ENCODE results near the gene AAMDC.

The AAMDC gene

DNA sequence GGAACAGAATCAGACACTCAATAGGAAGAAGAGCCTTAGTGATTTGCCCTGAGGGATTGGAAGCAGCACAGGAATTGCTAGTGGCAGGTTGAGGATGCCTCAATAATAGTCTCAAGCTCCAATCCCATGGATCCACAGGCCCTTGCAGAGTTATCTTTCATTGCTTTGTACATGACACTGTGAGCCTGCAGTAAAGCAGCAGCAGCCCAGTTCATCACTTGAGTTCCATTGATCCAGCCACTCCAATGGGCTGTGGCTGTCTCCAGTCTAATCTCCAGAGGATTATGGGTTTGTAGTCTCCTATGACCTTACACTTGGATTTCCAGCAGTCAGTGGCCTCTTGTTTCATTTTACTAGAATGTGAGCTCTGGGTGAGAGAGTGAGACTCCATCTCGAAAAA is 45.4 kb downstream of the AAMDC start:
- Histone ChIP-seq H3K79me2 (ENCODE audit: control insufficient read depth, insufficient read depth, low read length) (no peaks in the 10 kb centered on the region), H3K27ac (ENCODE audit: low read depth, low read length) (no peak overlapping the region), H2BK5ac (ENCODE audit: low read length) (no peak overlapping the region), H3K4ac (ENCODE audit: low read depth, low read length) (no peak overlapping the region), H3K4me3 (ENCODE audit: low read length) (no peak overlapping the region), H3K18ac (ENCODE audit: low read length) (no peak overlapping the region), H3K56ac (ENCODE audit: low read length) (no peak overlapping the region), H3K79me1 (ENCODE audit: low read length) (no peaks in the 10 kb centered on the region), H2BK15ac (replicated peaks; ENCODE audit: low read depth) (no peak overlapping the region), H2AK5ac (ENCODE audit: low read length) (no peak overlapping the region), H3K36me3 (ENCODE audit: control insufficient read depth, insufficient read depth, low read length) (no peaks in the 10 kb centered on the region), H3K27me3 (ENCODE audit: insufficient read depth, low read length, poor library complexity) (no peaks in the 10 kb centered on the region), H4K5ac (ENCODE audit: low read length) (no peak overlapping the region), H3K9ac (ENCODE audit: low read length) (no peak overlapping the region), H4K8ac (ENCODE audit: low read depth, low read length) (no peak overlapping the region), H2BK120ac (ENCODE audit: low read depth, low read length) (no peak overlapping the region), H3K4me2 (ENCODE audit: low read length) (no peak overlapping the region), H3K4me1 (ENCODE audit: control insufficient read depth, low read depth, low read length) (no peaks in the 10 kb centered on the region), H3K23ac (ENCODE audit: low read length) (no peak overlapping the region)
- no CpG with 5 or more reads among the region's 1 CpG for WGBS (ENCODE audit: extremely low coverage, insufficient coverage, low lambda C conversion rate)
- no peak for DNase-seq

GRCh38 chr11:77868744-77869143 is 47.8 kb downstream of the AAMDC start:
- H2BK15ac ChIP-seq (replicated peaks; ENCODE audit: low read depth): no peak overlapping the region
- no peak overlapping the region for H3K27ac ChIP-seq (ENCODE audit: low read depth, low read length)
- no peak overlapping the region for H3K56ac ChIP-seq (ENCODE audit: low read length)
- DNase-seq: no peak
- H3K36me3 ChIP-seq (ENCODE audit: control insufficient read depth, insufficient read depth, low read length): no peaks in the 10 kb centered on the region
- H3K4me1 ChIP-seq (ENCODE audit: control insufficient read depth, low read depth, low read length): no peaks in the 10 kb centered on the region
- no peak overlapping the region for H2BK120ac ChIP-seq (ENCODE audit: low read depth, low read length)
- no peak overlapping the region for H3K4me3 ChIP-seq (ENCODE audit: low read length)
- H3K18ac ChIP-seq (ENCODE audit: low read length): no peak overlapping the region
- no peaks in the 10 kb centered on the region for H3K27me3 ChIP-seq (ENCODE audit: insufficient read depth, low read length, poor library complexity)
- H3K4me2 ChIP-seq (ENCODE audit: low read length): no peak overlapping the region
- no peak overlapping the region for H2AK5ac ChIP-seq (ENCODE audit: low read length)
- H2BK5ac ChIP-seq (ENCODE audit: low read length): no peak overlapping the region
- no peak overlapping the region for H3K4ac ChIP-seq (ENCODE audit: low read depth, low read length)
- H3K9ac ChIP-seq (ENCODE audit: low read length): no peak overlapping the region
- H3K79me1 ChIP-seq (ENCODE audit: low read length): no peaks in the 10 kb centered on the region
- no CpG with 5 or more reads among the region's 4 CpGs for WGBS (ENCODE audit: extremely low coverage, insufficient coverage, low lambda C conversion rate)
- H4K5ac ChIP-seq (ENCODE audit: low read length): no peak overlapping the region
- H3K23ac ChIP-seq (ENCODE audit: low read length): no peak overlapping the region
- H3K79me2 ChIP-seq (ENCODE audit: control insufficient read depth, insufficient read depth, low read length): no peaks in the 10 kb centered on the region
- no peak overlapping the region for H4K8ac ChIP-seq (ENCODE audit: low read depth, low read length)

DNA sequence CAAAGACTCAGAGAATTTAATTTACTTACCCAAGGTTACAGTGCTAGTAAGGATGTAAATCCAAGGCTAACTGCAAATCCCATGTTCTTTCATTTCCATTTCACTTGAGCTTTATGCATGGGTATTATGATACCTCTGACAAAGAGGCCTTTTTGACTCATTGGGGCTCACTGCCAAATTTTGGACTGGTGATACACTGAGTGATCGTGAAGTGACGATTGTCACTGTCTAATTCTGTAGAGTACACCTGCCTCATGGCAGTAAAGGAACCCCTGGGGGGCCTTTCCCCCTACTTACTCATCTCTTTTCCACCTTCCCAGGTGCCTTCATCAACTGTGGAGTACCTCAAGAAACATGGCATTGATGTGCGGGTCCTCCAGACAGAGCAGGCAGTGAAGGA is 50.9 kb downstream of the AAMDC start:
- no peak overlapping the region for H3K4me3 ChIP-seq (ENCODE audit: low read length)
- no peak for DNase-seq

GRCh38 chr11:77873345-77873744 is 52.4 kb downstream of the AAMDC start:
- Histone ChIP-seq H3K79me2 (ENCODE audit: control insufficient read depth, insufficient read depth, low read length) (no peaks in the 10 kb centered on the region), H3K56ac (ENCODE audit: low read length) (no peak overlapping the region), H2AK5ac (ENCODE audit: low read length) (no peak overlapping the region), H3K23ac (ENCODE audit: low read length) (no peak overlapping the region), H3K4me3 (ENCODE audit: low read length) (no peak overlapping the region), H3K4me2 (ENCODE audit: low read length) (no peak overlapping the region), H3K9ac (ENCODE audit: low read length) (no peak overlapping the region), H3K27me3 (ENCODE audit: insufficient read depth, low read length, poor library complexity) (no peaks in the 10 kb centered on the region), H4K8ac (ENCODE audit: low read depth, low read length) (no peak overlapping the region), H3K4ac (ENCODE audit: low read depth, low read length) (no peak overlapping the region), H3K4me1 (ENCODE audit: control insufficient read depth, low read depth, low read length) (no peaks in the 10 kb centered on the region), H2BK120ac (ENCODE audit: low read depth, low read length) (no peak overlapping the region), H3K27ac (ENCODE audit: low read depth, low read length) (no peak overlapping the region), H3K79me1 (ENCODE audit: low read length) (no peaks in the 10 kb centered on the region), H3K36me3 (ENCODE audit: control insufficient read depth, insufficient read depth, low read length) (no peaks in the 10 kb centered on the region), H3K18ac (ENCODE audit: low read length) (no peak overlapping the region), H2BK15ac (replicated peaks; ENCODE audit: low read depth) (no peak overlapping the region), H4K5ac (ENCODE audit: low read length) (no peak overlapping the region), H2BK5ac (ENCODE audit: low read length) (no peak overlapping the region)
- no CpG with 5 or more reads among the region's 1 CpG for WGBS (ENCODE audit: extremely low coverage, insufficient coverage, low lambda C conversion rate)
- DNase-seq: no peak

More for the DNA sequence above, 50.9 kb downstream of the AAMDC start:
- WGBS (ENCODE audit: extremely low coverage, insufficient coverage, low lambda C conversion rate): no CpG with 5 or more reads among the region's 3 CpGs
- Histone ChIP-seq H3K4ac (ENCODE audit: low read depth, low read length) (no peak overlapping the region), H2BK5ac (ENCODE audit: low read length) (no peak overlapping the region), H2AK5ac (ENCODE audit: low read length) (no peak overlapping the region), H4K5ac (ENCODE audit: low read length) (no peak overlapping the region), H2BK120ac (ENCODE audit: low read depth, low read length) (no peak overlapping the region), H3K36me3 (ENCODE audit: control insufficient read depth, insufficient read depth, low read length) (no peaks in the 10 kb centered on the region), H3K56ac (ENCODE audit: low read length) (no peak overlapping the region), H4K8ac (ENCODE audit: low read depth, low read length) (no peak overlapping the region), H3K9ac (ENCODE audit: low read length) (no peak overlapping the region), H3K27ac (ENCODE audit: low read depth, low read length) (no peak overlapping the region), H3K4me1 (ENCODE audit: control insufficient read depth, low read depth, low read length) (no peaks in the 10 kb centered on the region), H3K79me2 (ENCODE audit: control insufficient read depth, insufficient read depth, low read length) (no peaks in the 10 kb centered on the region), H2BK15ac (replicated peaks; ENCODE audit: low read depth) (no peak overlapping the region), H3K23ac (ENCODE audit: low read length) (no peak overlapping the region), H3K27me3 (ENCODE audit: insufficient read depth, low read length, poor library complexity) (no peaks in the 10 kb centered on the region), H3K4me2 (ENCODE audit: low read length) (no peak overlapping the region), H3K18ac (ENCODE audit: low read length) (no peak overlapping the region), H3K79me1 (ENCODE audit: low read length) (no peaks in the 10 kb centered on the region)

GRCh38 chr11:77874206-77874605 is 53.3 kb downstream of the AAMDC start:
- Histone ChIP-seq H3K27me3 (ENCODE audit: insufficient read depth, low read length, poor library complexity) (no peaks in the 10 kb centered on the region), H2BK120ac (ENCODE audit: low read depth, low read length) (no peak overlapping the region), H3K4ac (ENCODE audit: low read depth, low read length) (no peak overlapping the region), H3K4me3 (ENCODE audit: low read length) (no peak overlapping the region), H4K8ac (ENCODE audit: low read depth, low read length) (no peak overlapping the region), H3K4me1 (ENCODE audit: control insufficient read depth, low read depth, low read length) (no peaks in the 10 kb centered on the region), H3K79me1 (ENCODE audit: low read length) (no peaks in the 10 kb centered on the region), H3K4me2 (ENCODE audit: low read length) (no peak overlapping the region), H3K9ac (ENCODE audit: low read length) (no peak overlapping the region), H3K23ac (ENCODE audit: low read length) (no peak overlapping the region), H3K56ac (ENCODE audit: low read length) (no peak overlapping the region), H3K79me2 (ENCODE audit: control insufficient read depth, insufficient read depth, low read length) (no peaks in the 10 kb centered on the region), H3K36me3 (ENCODE audit: control insufficient read depth, insufficient read depth, low read length) (peaks cover 2% of the 10 kb centered on the region), H3K27ac (ENCODE audit: low read depth, low read length) (no peak overlapping the region), H2AK5ac (ENCODE audit: low read length) (no peak overlapping the region), H2BK15ac (replicated peaks; ENCODE audit: low read depth) (no peak overlapping the region), H2BK5ac (ENCODE audit: low read length) (no peak overlapping the region), H4K5ac (ENCODE audit: low read length) (no peak overlapping the region), H3K18ac (ENCODE audit: low read length) (no peak overlapping the region)
- DNase-seq: no peak
- WGBS (ENCODE audit: extremely low coverage, insufficient coverage, low lambda C conversion rate): no CpG with 5 or more reads among the region's 3 CpGs

GRCh38 chr11:77876045-77876444 is 55.1 kb downstream of the AAMDC start:
- Histone ChIP-seq H3K27me3 (ENCODE audit: insufficient read depth, low read length, poor library complexity) (no peaks in the 10 kb centered on the region), H3K9ac (ENCODE audit: low read length) (no peak overlapping the region), H3K4me3 (ENCODE audit: low read length) (no peak overlapping the region), H3K36me3 (ENCODE audit: control insufficient read depth, insufficient read depth, low read length) (peaks cover 3% of the 10 kb centered on the region), H3K4me2 (ENCODE audit: low read length) (no peak overlapping the region), H3K4me1 (ENCODE audit: control insufficient read depth, low read depth, low read length) (no peaks in the 10 kb centered on the region), H3K79me2 (ENCODE audit: control insufficient read depth, insufficient read depth, low read length) (no peaks in the 10 kb centered on the region), H2BK5ac (ENCODE audit: low read length) (no peak overlapping the region), H2AK5ac (ENCODE audit: low read length) (no peak overlapping the region), H3K27ac (ENCODE audit: low read depth, low read length) (no peak overlapping the region), H3K56ac (ENCODE audit: low read length) (no peak overlapping the region), H3K23ac (ENCODE audit: low read length) (no peak overlapping the region), H2BK15ac (replicated peaks; ENCODE audit: low read depth) (no peak overlapping the region), H3K79me1 (ENCODE audit: low read length) (no peaks in the 10 kb centered on the region), H2BK120ac (ENCODE audit: low read depth, low read length) (no peak overlapping the region), H4K5ac (ENCODE audit: low read length) (no peak overlapping the region), H3K4ac (ENCODE audit: low read depth, low read length) (no peak overlapping the region), H4K8ac (ENCODE audit: low read depth, low read length) (no peak overlapping the region), H3K18ac (ENCODE audit: low read length) (no peak overlapping the region)
- DNase-seq: no peak
- WGBS (ENCODE audit: extremely low coverage, insufficient coverage, low lambda C conversion rate): no CpG with 5 or more reads among the region's 3 CpGs
